ENCODE measurements around the gene TMCC1.

- TF ChIP-seq CTCF (IDR thresholded peaks at IDR 0.05), result no peak
- no peak for TF ChIP-seq ZFX (IDR thresholded peaks at IDR 0.05; ENCODE audit: borderline replicate concordance)
These were observed 261.0 kb downstream of the TMCC1 start for GRCh38 chr3:129632556-129632955.

Data from 22Rv1 (cell line).